GM04503 (cell line): ENCODE data around the gene RPTOR.

Source experiments
- DNase-seq: peaks from one replicate; pipeline ENCODE4 v3.0.0-alpha.2; 2012; ENCODE audit warnings: low read depth

Gene RPTOR

GRCh38 chr17:80962356-80963329 is 418.0 kb downstream of the RPTOR start:
- no peak for DNase-seq

GRCh38 chr17:80963812-80964543 is 419.3 kb downstream of the RPTOR start:
- no peak for DNase-seq

GRCh38 chr17:80964544-80964856 is 419.9 kb downstream of the RPTOR start:
- DNase-seq: no peak

GRCh38 chr17:80964859-80965580 is 420.4 kb downstream of the RPTOR start:
- no peak for DNase-seq

GRCh38 chr17:80965606-80966005 is 421.0 kb downstream of the RPTOR start:
- no peak for DNase-seq

GRCh38 chr17:80967404-80967872 is 422.8 kb downstream of the RPTOR start:
- DNase-seq: no peak

- DNase-seq: no peak
Observed at GRCh38 chr17:80968602-80969029, 424.0 kb downstream of the RPTOR start.

GRCh38 chr17:80969030-80969673 is 424.5 kb downstream of the RPTOR start:
- DNase-seq: no peak

- no peak for DNase-seq
Observed at GRCh38 chr17:80969674-80970043, 425.0 kb downstream of the RPTOR start.

GRCh38 chr17:80970044-80970761 is 425.6 kb downstream of the RPTOR start:
- no peak for DNase-seq

- DNase-seq: no peak
Observed at GRCh38 chr17:80970762-80971703, 426.4 kb downstream of the RPTOR start.

GRCh38 chr17:80971704-80972304 is 427.2 kb downstream of the RPTOR start:
- no peak for DNase-seq

GRCh38 chr17:80976701-80977100 is 432.1 kb downstream of the RPTOR start:
- no peak for DNase-seq

- no peak for DNase-seq
Observed at GRCh38 chr17:80977172-80977571, 432.5 kb downstream of the RPTOR start.

GRCh38 chr17:80978499-80979497 is 434.2 kb downstream of the RPTOR start:
- DNase-seq: no peak

- no peak for DNase-seq
Observed at GRCh38 chr17:80979547-80980378, 435.1 kb downstream of the RPTOR start.

GRCh38 chr17:80980397-80981061 is 435.9 kb downstream of the RPTOR start:
- no peak for DNase-seq
